ENCODE data around the gene ROPN1B. TPM values are rescaled to one million over a fixed set of nuclear protein-coding genes. Genes with fewer than 3 reads are reported as not detected.

ROPN1B gene
- total and polyA plus RNA-seq, 2 donors (not counting 1 experiment from before 2014, with no cell fraction given): not detected

DNA sequence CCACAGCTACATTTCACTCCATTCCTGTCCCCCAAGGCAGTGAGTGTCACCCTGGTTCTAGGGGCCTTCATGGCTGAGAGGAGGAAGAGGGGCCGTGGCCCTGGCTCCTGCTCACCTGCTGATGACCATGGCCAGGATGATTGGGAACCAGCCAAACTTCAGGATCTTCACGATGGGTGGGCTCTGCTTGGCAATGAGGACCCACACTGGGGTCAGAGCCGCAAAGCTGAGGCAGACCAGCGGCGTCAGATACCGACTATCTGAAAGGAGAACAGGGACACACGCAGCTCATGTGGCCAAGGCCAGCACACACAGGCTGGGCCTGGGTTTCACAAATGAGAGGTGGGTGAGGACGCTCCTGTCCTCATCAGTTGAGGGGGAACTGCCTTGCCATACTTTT lies 47.6 kb downstream of the ROPN1B start:
- Histone ChIP-seq H3K9me3 (ENCODE audit: control insufficient read depth, insufficient read depth, low read depth, low read length) (no peaks in the 10 kb centered on the region), H3K79me2 (ENCODE audit: control insufficient read depth, insufficient read depth, low read length) (no peaks in the 10 kb centered on the region), H3K36me3 (ENCODE audit: control insufficient read depth, insufficient read depth, low read length) (no peaks in the 10 kb centered on the region), H4K20me1 (ENCODE audit: control insufficient read depth, extremely low read depth, insufficient read depth, low read length) (no peaks in the 10 kb centered on the region), H3K9ac (ENCODE audit: insufficient read depth, low read length) (no peak overlapping the region), H2AFZ (ENCODE audit: low read length) (no peak overlapping the region), H3K4me1 (ENCODE audit: control insufficient read depth, extremely low read depth, insufficient read depth, low read length) (no peaks in the 10 kb centered on the region), H3K27me3 (ENCODE audit: control insufficient read depth, insufficient read depth, low read length) (no peaks in the 10 kb centered on the region), H3K4me2 (ENCODE audit: extremely low read depth, insufficient read depth, low read length) (no peak overlapping the region), H3K4me3 (replicated peaks in 1 of 4; ENCODE audit: control extremely low read depth in 1 of 4, insufficient read depth in 1 of 4, low read depth in 3 of 4, low read length in 4 of 4) (no peak overlapping the region), H3K27ac (ENCODE audit: insufficient read depth, low read length) (no peak overlapping the region)
- no peak for DNase-seq (ENCODE audit: low read depth in 2 of 2)
- no peak for TF ChIP-seq EZH2 (IDR thresholded peaks at IDR 0.05; ENCODE audit: low read length, missing control alignments)
- TF ChIP-seq, protein P1, sequence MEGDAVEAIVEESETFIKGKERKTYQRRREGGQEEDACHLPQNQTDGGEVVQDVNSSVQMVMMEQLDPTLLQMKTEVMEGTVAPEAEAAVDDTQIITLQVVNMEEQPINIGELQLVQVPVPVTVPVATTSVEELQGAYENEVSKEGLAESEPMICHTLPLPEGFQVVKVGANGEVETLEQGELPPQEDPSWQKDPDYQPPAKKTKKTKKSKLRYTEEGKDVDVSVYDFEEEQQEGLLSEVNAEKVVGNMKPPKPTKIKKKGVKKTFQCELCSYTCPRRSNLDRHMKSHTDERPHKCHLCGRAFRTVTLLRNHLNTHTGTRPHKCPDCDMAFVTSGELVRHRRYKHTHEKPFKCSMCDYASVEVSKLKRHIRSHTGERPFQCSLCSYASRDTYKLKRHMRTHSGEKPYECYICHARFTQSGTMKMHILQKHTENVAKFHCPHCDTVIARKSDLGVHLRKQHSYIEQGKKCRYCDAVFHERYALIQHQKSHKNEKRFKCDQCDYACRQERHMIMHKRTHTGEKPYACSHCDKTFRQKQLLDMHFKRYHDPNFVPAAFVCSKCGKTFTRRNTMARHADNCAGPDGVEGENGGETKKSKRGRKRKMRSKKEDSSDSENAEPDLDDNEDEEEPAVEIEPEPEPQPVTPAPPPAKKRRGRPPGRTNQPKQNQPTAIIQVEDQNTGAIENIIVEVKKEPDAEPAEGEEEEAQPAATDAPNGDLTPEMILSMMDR (conservative IDR thresholded peaks at IDR 0.05 in 1 of 2, IDR thresholded peaks at IDR 0.05 in 1 of 2; ENCODE audit: low read depth in 1 of 2, low read length in 2 of 2): no peak

DNA sequence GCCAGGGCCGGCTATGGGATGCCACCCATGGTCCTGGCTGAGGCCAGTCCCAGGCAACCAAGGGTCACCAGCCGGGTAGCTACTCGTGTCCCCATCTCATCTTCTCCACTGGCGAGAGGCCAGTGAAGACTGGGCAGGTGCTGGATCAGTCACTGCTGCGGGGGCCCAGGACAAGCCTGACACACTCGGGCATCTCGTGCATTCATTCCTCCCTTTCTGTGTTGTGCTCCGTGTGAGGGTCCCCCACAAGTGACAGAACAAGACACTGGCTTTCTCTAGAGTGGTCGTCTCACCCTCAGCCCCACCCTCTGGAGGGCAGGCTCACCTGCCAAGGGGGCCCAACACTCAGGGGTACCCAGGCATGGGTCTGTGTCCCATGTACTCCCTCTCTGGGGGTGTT lies 48.4 kb downstream of the ROPN1B start:
- no peak overlapping the region for H3K9ac ChIP-seq (ENCODE audit: insufficient read depth, low read length)
- H3K4me2 ChIP-seq (ENCODE audit: extremely low read depth, insufficient read depth, low read length): no peak overlapping the region
- H3K9me3 ChIP-seq (ENCODE audit: control insufficient read depth, insufficient read depth, low read depth, low read length): no peaks in the 10 kb centered on the region
- no peaks in the 10 kb centered on the region for H3K36me3 ChIP-seq (ENCODE audit: control insufficient read depth, insufficient read depth, low read length)
- no peaks in the 10 kb centered on the region for H3K79me2 ChIP-seq (ENCODE audit: control insufficient read depth, insufficient read depth, low read length)
- H2AFZ ChIP-seq (ENCODE audit: low read length): no peak overlapping the region
- H3K4me3 ChIP-seq (replicated peaks in 1 of 4; ENCODE audit: control extremely low read depth in 1 of 4, insufficient read depth in 1 of 4, low read depth in 3 of 4, low read length in 4 of 4): no peak overlapping the region
- TF ChIP-seq EZH2 (IDR thresholded peaks at IDR 0.05; ENCODE audit: low read length, missing control alignments): no peak
- TF ChIP-seq, protein P1 (conservative IDR thresholded peaks at IDR 0.05 in 1 of 2, IDR thresholded peaks at IDR 0.05 in 1 of 2; ENCODE audit: low read depth in 1 of 2, low read length in 2 of 2): no peak
- no peak for DNase-seq (ENCODE audit: low read depth in 2 of 2)
- no peak overlapping the region for H3K27ac ChIP-seq (ENCODE audit: insufficient read depth, low read length)
- H4K20me1 ChIP-seq (ENCODE audit: control insufficient read depth, extremely low read depth, insufficient read depth, low read length): no peaks in the 10 kb centered on the region
- no peaks in the 10 kb centered on the region for H3K4me1 ChIP-seq (ENCODE audit: control insufficient read depth, extremely low read depth, insufficient read depth, low read length)
- no peaks in the 10 kb centered on the region for H3K27me3 ChIP-seq (ENCODE audit: control insufficient read depth, insufficient read depth, low read length)

DNA sequence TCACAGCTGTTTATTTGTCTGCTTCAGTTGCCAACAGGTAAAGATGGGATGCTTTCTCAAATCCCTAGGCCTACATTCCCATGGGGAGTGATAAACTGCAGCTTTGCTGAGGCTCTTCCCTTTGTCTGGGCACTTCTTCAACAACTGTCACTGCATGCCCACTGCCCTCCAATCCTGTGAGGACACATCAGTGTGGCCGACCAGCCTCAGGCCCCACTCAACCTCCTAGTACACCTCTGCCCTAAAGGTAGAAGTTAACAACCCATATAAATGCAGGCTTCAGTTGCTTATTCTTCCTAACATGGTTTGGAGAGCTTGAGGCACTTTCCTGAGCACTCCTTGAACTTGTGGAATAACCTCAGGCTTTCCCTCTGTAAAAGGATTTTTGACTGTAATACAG lies 49.6 kb downstream of the ROPN1B start:
- Histone ChIP-seq H3K4me3 (replicated peaks in 1 of 4; ENCODE audit: control extremely low read depth in 1 of 4, insufficient read depth in 1 of 4, low read depth in 3 of 4, low read length in 4 of 4) (no peak overlapping the region), H3K9me3 (ENCODE audit: control insufficient read depth, insufficient read depth, low read depth, low read length) (no peaks in the 10 kb centered on the region), H3K27me3 (ENCODE audit: control insufficient read depth, insufficient read depth, low read length) (no peaks in the 10 kb centered on the region), H3K79me2 (ENCODE audit: control insufficient read depth, insufficient read depth, low read length) (no peaks in the 10 kb centered on the region), H3K36me3 (ENCODE audit: control insufficient read depth, insufficient read depth, low read length) (no peaks in the 10 kb centered on the region), H4K20me1 (ENCODE audit: control insufficient read depth, extremely low read depth, insufficient read depth, low read length) (no peaks in the 10 kb centered on the region), H3K4me1 (ENCODE audit: control insufficient read depth, extremely low read depth, insufficient read depth, low read length) (no peaks in the 10 kb centered on the region), H3K9ac (ENCODE audit: insufficient read depth, low read length) (no peak overlapping the region), H2AFZ (ENCODE audit: low read length) (no peak overlapping the region), H3K27ac (ENCODE audit: insufficient read depth, low read length) (no peak overlapping the region), H3K4me2 (ENCODE audit: extremely low read depth, insufficient read depth, low read length) (no peak overlapping the region)
- DNase-seq (ENCODE audit: low read depth in 2 of 2): no peak
- TF ChIP-seq EZH2 (IDR thresholded peaks at IDR 0.05; ENCODE audit: low read length, missing control alignments): no peak
- TF ChIP-seq, protein P1 (conservative IDR thresholded peaks at IDR 0.05 in 1 of 2, IDR thresholded peaks at IDR 0.05 in 1 of 2; ENCODE audit: low read depth in 1 of 2, low read length in 2 of 2): no peak

Measured in fibroblast of lung (primary cell).